A172 (cell line): ENCODE data around the gene PCTP. TPM values are rescaled to one million over a fixed set of nuclear protein-coding genes. Genes with fewer than 3 reads are reported as not detected.

Experiments
- DNase-seq: peaks from one replicate; pipeline ENCODE4 v3.0.0-alpha.2; 2015; ENCODE audit warnings: low spot score
- total RNA-seq: library from RNA; depleted of rRNA; stranded (reverse); fragments of >200 nt; shearing (Covaris generic); gene quantifications from 2 replicates; pipeline ENCODE4 v1.2.3, GENCODE V29; 2014

The PCTP gene
- total RNA-seq, 1 experiment from 2014 or later: 16.6 TPM

GRCh38 chr17:55727275-55727674, 23.6 kb upstream of the PCTP start:
- no peak for DNase-seq

DNA sequence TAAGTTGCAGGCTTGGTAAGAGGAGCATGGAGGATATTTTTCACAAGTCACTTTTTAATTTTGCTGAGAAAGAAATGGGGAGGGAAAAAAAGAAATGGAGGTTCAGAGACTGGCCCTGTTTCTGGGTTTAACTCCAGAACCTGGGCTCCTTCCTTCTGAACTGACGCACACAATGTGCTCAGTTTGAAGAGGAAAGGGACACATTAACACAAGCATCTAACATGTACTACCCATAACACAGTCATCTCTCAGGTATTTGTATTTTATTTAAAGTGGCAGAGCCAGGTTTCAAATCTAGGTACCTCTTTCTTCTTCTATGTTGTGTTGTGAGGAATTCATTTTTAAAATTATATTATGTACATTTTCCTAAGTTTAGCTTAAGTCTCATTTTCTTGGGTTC, 22.9 kb upstream of the PCTP start:
- DNase-seq: no peak

DNA sequence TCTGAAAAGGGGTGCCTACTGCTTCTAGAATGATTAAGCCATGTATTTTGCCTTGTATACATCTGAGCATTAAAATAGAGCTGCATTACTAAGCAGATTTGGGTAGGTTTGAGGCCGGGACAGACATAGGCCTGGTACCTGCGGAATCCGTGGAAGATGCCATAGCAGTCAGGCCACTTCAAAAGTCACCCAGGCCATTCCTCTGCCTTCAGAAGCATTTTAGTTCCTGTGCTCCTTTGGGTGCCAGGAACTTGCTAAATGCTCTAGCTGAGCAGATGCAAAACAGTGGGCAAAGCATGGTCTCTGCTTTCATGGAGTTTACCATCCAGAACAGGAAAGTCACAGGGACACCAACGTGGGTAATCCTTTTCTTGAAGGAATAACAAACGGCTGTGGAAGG, 22.5 kb upstream of the PCTP start:
- DNase-seq: no peak

DNA sequence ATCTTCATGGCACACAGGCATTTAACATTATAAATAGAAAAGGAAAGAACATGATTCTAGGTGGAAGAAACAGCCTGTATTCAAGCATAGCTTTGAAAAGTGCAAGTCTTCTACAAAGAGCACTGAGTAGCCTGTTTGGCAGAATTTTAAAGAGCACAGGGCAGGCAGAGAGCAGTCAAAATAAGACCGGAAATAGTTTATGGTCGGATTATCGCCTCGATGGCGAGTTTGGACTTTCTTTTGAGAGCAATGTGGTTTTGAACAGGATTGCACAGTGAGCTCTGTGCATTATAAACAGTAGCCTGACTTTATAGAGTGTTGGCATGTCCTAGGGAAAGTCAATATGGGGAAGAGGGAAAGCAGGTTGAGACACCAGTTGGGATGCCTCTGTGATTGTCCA, 22.0 kb upstream of the PCTP start:
- DNase-seq: no peak

DNA sequence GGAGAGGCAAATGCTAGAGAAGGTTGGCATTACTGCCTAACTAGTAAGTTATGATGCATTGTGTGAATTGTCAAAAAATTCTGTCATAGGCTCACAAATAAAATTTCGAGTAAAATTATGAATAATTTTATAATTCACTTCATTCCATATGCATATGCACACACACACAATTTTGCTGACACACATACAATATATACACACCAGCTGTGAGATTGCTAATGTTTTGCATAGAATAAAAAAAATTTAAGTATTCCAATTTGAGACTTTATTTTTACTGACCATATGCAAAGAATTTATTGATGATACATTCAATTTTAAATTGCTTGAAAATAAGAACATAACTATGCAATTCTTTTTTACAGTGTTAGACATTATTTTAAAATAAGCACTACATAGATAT, 21.4 kb upstream of the PCTP start:
- DNase-seq: no peak

GRCh38 chr17:55730380-55730779, 20.5 kb upstream of the PCTP start:
- no peak for DNase-seq

DNA sequence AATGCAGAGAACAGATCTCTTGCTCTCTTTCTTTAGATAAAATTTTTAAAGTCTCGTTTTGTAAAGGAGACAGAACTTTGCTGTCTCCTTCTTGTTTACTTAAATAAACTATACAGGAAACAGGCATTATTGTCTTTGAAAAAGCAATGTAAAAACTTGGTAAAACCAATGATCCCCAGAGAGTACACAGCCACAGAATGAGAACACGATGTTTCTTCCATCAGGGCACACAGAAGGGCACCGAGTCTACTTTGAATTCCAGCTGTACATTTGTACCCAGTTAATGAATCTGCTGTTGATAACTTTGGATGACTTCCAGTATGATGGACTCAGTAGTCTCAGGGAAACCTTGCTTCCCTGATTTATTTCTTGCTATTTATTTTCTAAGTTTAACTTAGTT, 20.0 kb upstream of the PCTP start:
- DNase-seq: no peak

- DNase-seq: no peak
These were observed 19.1 kb upstream of the PCTP start for GRCh38 chr17:55731586-55732250.

DNA sequence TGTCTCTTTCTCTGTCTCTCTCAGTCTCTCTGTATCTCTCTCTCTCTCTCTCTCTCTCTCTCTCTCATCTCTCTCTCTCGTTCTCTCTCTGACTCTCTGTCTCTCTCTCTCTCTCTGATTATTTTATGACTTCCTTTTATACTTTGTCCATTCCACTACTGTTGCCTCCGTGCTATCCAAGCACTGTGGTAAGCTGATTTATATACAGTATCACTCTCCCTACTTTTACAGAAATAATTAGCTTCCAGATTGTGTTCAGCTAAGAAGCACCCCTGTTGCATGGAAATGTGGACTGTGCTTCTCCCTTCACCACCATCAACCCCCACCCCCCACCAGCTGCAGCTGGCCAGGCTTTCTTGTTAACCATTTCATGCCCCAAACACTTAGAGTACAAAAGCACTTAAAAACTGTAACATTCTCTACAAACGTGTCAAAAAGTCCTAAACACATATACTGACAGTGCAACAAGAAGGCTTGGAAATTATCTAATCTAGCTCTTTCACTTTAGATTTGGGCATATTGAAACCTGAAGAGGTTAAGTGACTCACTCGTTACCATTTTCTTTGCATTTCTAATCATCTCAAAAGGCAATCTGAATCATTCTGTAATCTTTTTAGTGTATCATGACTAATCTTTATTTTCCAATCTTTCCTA, 16.6 kb upstream of the PCTP start:
- DNase-seq: no peak

DNA sequence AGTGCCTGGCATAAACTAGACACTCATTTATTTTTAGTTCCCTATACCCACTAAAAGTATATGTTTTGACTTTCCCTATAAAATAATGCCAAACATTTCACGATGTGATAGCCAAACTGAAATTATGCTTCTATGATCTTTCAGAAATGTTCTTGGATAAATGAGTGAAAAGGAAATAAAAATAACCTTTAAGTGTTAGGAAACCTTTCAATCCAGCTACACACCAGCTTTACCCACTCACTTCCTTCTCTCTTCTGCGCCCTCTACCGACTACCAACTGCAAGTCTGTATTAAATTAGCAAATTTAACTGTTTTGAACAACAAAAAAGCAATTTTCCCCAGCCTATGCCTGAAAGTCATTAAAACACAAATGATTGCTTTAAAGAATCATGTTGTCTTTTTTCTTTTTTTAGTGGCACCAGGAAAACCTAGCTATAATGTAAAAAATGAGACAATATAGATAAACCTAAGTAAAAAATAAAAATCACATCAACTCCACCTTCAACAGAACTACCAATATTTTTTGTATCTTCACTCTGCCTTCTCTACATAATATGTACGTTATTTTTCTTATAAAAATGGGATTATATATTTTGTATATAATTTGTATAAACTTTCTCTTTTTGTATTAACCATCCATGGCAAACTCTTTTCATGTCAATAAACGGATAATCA, 15.0 kb upstream of the PCTP start:
- DNase-seq: peak; percentile 55

- DNase-seq: no peak
These were observed 12.8 kb upstream of the PCTP start for GRCh38 chr17:55737976-55738501.

GRCh38 chr17:55740511-55741355, 10.1 kb upstream of the PCTP start:
- peak; percentile 14 for DNase-seq

GRCh38 chr17:55741356-55741700, 9.5 kb upstream of the PCTP start:
- no peak for DNase-seq

- DNase-seq: no peak
These were observed 8.4 kb upstream of the PCTP start for GRCh38 chr17:55742272-55743102.

DNA sequence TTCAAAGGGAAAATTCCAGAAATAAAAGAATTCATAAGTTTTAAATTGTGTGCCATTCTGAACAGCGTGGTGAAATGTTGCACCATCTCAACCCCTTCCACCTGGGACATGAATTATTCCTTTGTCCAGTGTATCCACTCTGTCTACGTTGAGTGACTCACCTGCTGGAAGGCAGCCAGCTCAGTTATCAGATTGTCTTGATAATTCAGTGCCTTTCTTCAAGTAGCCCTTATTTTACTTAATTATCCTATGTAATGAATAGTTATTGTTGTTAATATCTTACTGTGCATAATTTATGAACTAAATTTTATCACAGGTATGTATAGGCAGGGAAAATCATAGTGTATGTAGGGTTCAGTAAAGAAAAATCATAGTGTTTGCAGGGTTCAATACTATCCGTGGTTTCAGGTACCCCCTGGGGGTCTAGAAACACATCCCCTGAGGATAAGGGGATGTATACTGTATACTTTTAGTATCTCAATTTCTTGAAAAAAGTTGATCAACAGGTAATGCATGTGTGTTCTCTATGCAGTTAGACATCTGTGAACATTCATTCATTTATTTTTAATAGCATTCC, 7.7 kb upstream of the PCTP start:
- DNase-seq: peak; percentile 68

DNA sequence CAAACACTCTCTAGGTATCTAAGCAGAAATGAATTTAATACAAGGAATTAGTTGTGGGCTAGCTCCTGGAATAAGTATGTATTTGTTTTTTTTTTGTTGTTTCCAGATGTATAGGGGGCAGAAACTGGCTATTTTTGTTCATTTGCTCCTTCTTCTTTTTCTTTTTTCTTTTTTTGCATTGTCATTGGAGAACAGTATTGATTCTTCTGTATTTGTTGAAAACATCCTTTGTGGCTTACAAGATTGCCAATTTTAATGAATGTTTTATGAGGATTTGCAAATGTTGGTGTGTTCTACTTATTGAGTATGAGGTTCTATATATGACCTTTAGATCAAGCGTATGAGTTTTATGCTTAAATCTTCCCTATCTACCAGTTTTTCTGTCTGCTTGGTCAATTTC, 5.6 kb upstream of the PCTP start:
- no peak for DNase-seq

- no peak for DNase-seq
These were observed 4.4 kb upstream of the PCTP start for GRCh38 chr17:55746466-55746865.

GRCh38 chr17:55747209-55747608, 3.6 kb upstream of the PCTP start:
- no peak for DNase-seq

DNA sequence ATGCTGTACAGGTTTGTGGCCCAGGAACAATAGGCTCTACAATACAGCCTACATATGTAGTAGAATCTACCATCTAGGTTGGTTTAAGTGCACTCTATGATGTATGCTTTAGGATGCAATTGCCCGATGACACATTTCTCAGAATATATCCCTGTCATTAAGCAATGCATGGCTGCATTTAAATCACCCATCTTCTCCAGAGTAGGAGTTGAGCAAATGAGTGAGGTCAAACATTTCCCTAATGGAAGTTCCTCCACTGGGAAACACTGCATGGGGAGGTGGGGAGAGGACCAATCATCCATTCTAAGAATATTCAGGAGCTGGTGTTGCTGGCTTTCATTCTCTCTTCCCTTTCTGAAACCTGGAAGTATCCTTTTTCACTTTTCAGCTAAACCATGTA, 2.0 kb upstream of the PCTP start:
- DNase-seq: no peak

GRCh38 chr17:55749985-55750384, 866 bp upstream of the PCTP start:
- no peak for DNase-seq

- no peak for DNase-seq
These were observed 934 bp downstream of the PCTP start for GRCh38 chr17:55751720-55752250.
